IMR-90 (cell line): ENCODE data around the gene SH3RF2. TPM values are rescaled to one million over a fixed set of nuclear protein-coding genes. Genes with fewer than 3 reads are reported as not detected.

Experiments
- ATAC-seq: fragments of 200-7000 bp; cut with Tn5 transposase; 2 replicates; pipeline ENCODE4 v1.9.1; 2020; ENCODE audit warnings: low read depth, mild to moderate bottlenecking, moderate library complexity
- BruUV-seq: library from RNA; stranded (reverse); fragments of 400-500 nt; replicated peaks from 2 replicates; lab custom pipeline; 2021; lab: Mats Ljungman, UMichigan
- CTCF ChIA-PET: fragments of 300-600 bp; formaldehyde crosslinking; extraction: SDS; loops from one replicate; lab custom pipeline; 2021; ENCODE audit warnings: antibody characterized with exemption; lab: Yijun Ruan, JAX
- POLR2A ChIA-PET: fragments of 300-600 bp; sonication (Branson Sonifier 250); formaldehyde crosslinking; loops from one replicate; lab custom pipeline; 2022; ENCODE audit warnings: antibody characterized with exemption; ENCODE audit not compliant: unreplicated experiment; lab: Charles Lee
- DNase-seq: peaks from one replicate; pipeline ENCODE4 v3.0.0; 2013
- H2AFZ ChIP-seq: replicated peaks from 2 replicates; pipeline ENCODE3; 2013; ENCODE audit warnings: low read length, mild to moderate bottlenecking; ENCODE audit not compliant: poor library complexity
- H2AK5ac ChIP-seq: 2 replicates; pipeline ENCODE4 v1.6.1; 2013; ENCODE audit warnings: low read depth, low read length, inconsistent platforms
- H2AK9ac ChIP-seq: replicated peaks from 2 replicates; pipeline ENCODE3; 2013; ENCODE audit warnings: mild to moderate bottlenecking, low read depth, low read length, moderate library complexity; ENCODE audit not compliant: poor library complexity
- H2BK120ac ChIP-seq: 2 replicates; pipeline ENCODE4 v1.6.1; 2013; ENCODE audit warnings: low read depth, low read length, inconsistent platforms
- H2BK15ac ChIP-seq: 3 replicates; pipeline ENCODE4 v1.6.1; 2013; ENCODE audit warnings: low read depth, low read length, inconsistent platforms
- H2BK20ac ChIP-seq: 2 replicates; pipeline ENCODE4 v1.6.1; 2013; ENCODE audit warnings: low read depth, mild to moderate bottlenecking, inconsistent platforms, low read length, moderate library complexity
- H2BK5ac ChIP-seq: 2 replicates; pipeline ENCODE4 v1.6.1; 2013; ENCODE audit warnings: mild to moderate bottlenecking, low read depth, low read length, inconsistent platforms; ENCODE audit not compliant: poor library complexity, severe bottlenecking
- H3K14ac ChIP-seq: replicated peaks from 2 replicates; pipeline ENCODE4 v1.6.1; 2013; ENCODE audit warnings: low read depth, low read length, inconsistent platforms
- H3K18ac ChIP-seq: 2 replicates; pipeline ENCODE4 v1.6.1; 2013; ENCODE audit warnings: low read depth, low read length, control low read depth
- H3K23ac ChIP-seq: 2 replicates; pipeline ENCODE4 v1.6.1; 2013; ENCODE audit warnings: low read depth, low read length, inconsistent platforms
- H3K27ac ChIP-seq: 2 replicates; pipeline ENCODE4 v1.5.1; 2013; ENCODE audit warnings: mild to moderate bottlenecking, control low read depth, low read length; ENCODE audit not compliant: insufficient read depth
- H3K27me3 ChIP-seq: 2 replicates; pipeline ENCODE4 v1.6.1; 2013; ENCODE audit warnings: low read length; ENCODE audit not compliant: control insufficient read depth, insufficient read depth
- H3K36me3 ChIP-seq: 2 replicates; pipeline ENCODE4 v1.6.1; 2013; ENCODE audit warnings: low read length, mixed read lengths; ENCODE audit not compliant: control insufficient read depth, insufficient read depth
- H3K4ac ChIP-seq: 2 replicates; pipeline ENCODE4 v1.6.1; 2013; ENCODE audit warnings: low read depth, low read length, inconsistent platforms
- H3K4me1 ChIP-seq: 2 replicates; pipeline ENCODE4 v1.6.1; 2013; ENCODE audit warnings: low read length, mixed read lengths; ENCODE audit not compliant: control insufficient read depth, insufficient read depth
- H3K4me2 ChIP-seq: 2 replicates; pipeline ENCODE4 v1.6.1; 2013; ENCODE audit warnings: low read depth, mild to moderate bottlenecking, control low read depth, low read length, moderate library complexity
- H3K4me3 ChIP-seq: 2 replicates; pipeline ENCODE4 v1.5.1; 2013; ENCODE audit warnings: low read depth, mild to moderate bottlenecking, control low read depth, low read length, moderate library complexity; ENCODE audit not compliant: insufficient read depth
- H3K56ac ChIP-seq: 2 replicates; pipeline ENCODE4 v1.6.1; 2013; ENCODE audit warnings: low read length, inconsistent platforms; ENCODE audit not compliant: insufficient read depth; ENCODE audit errors: extremely low read depth
- H3K79me1 ChIP-seq, 2 experiments: 2 replicates each; pipeline ENCODE4 v1.6.1; 2013; ENCODE audit warnings: low read length in 2 of 2, inconsistent platforms in 1 of 2, low read depth in 1 of 2
- H3K9ac ChIP-seq: 2 replicates; pipeline ENCODE4 v1.6.1; 2013; ENCODE audit warnings: low read depth, low read length, control low read depth
- H3K9me1 ChIP-seq: 2 replicates; pipeline ENCODE4 v1.6.1; 2013; ENCODE audit warnings: low read length, inconsistent platforms; ENCODE audit not compliant: insufficient read depth
- H3K9me3 ChIP-seq: 2 replicates; pipeline ENCODE4 v1.6.1; 2013; ENCODE audit warnings: low read length; ENCODE audit not compliant: control insufficient read depth, insufficient read depth
- H4K20me1 ChIP-seq: 2 replicates; pipeline ENCODE4 v1.6.1; 2013; ENCODE audit warnings: low read length, inconsistent platforms; ENCODE audit not compliant: insufficient read depth
- H4K5ac ChIP-seq: 2 replicates; pipeline ENCODE4 v1.6.1; 2013; ENCODE audit warnings: mild to moderate bottlenecking, low read depth, low read length, control low read depth
- H4K8ac ChIP-seq, 2 experiments: 2 replicates each; pipeline ENCODE4 v1.6.1; 2013; ENCODE audit warnings: low read depth in 2 of 2, low read length in 2 of 2, control low read depth in 1 of 2, inconsistent platforms in 1 of 2
- H4K91ac ChIP-seq: 2 replicates; pipeline ENCODE4 v1.6.1; 2013; ENCODE audit warnings: low read depth, low read length, inconsistent platforms; ENCODE audit not compliant: insufficient read depth
- BHLHE40 ChIP-seq: fragments of 150-350 bp; IDR thresholded peaks from 2 replicates; pipeline ENCODE4 v1.6.1; 2016; ENCODE audit warnings: mild to moderate bottlenecking, low read depth, low read length
- CEBPB ChIP-seq: IDR thresholded peaks from 2 replicates; pipeline ENCODE4 v1.6.1; 2012; ENCODE audit warnings: low read depth, low read length, improper control_type of control experiment
- CHD1 ChIP-seq: IDR thresholded peaks from 2 replicates; pipeline ENCODE4 v1.6.1; 2012; ENCODE audit warnings: low read depth, low read length, improper control_type of control experiment
- CTCF ChIP-seq: conservative IDR thresholded peaks from 2 replicates; pipeline ENCODE4 v1.5.1; 2012; ENCODE audit warnings: mild to moderate bottlenecking, low read depth, low read length, improper control_type of control experiment
- FOS ChIP-seq: fragments of 150-350 bp; IDR thresholded peaks from 2 replicates; pipeline ENCODE4 v1.6.1; 2016; ENCODE audit warnings: low read depth, low read length
- MAFK ChIP-seq: IDR thresholded peaks from 2 replicates; pipeline ENCODE4 v1.6.1; 2012; ENCODE audit warnings: low read depth, low read length, improper control_type of control experiment
- MAZ ChIP-seq: IDR thresholded peaks from 2 replicates; pipeline ENCODE4 v1.6.1; 2012; ENCODE audit warnings: low read depth, mild to moderate bottlenecking, low read length, improper control_type of control experiment, moderate library complexity, borderline replicate concordance
- MXI1 ChIP-seq: IDR thresholded peaks from 2 replicates; pipeline ENCODE4 v1.6.1; 2012; ENCODE audit warnings: low read depth, mild to moderate bottlenecking, low read length, moderate library complexity, borderline replicate concordance
- RAD21 ChIP-seq: IDR thresholded peaks from 2 replicates; pipeline ENCODE4 v1.6.1; 2012; ENCODE audit warnings: low read length, improper control_type of control experiment
- SMC3 ChIP-seq: fragments of 150-350 bp; IDR thresholded peaks from 2 replicates; pipeline ENCODE4 v1.6.1; 2016; ENCODE audit warnings: low read depth, mild to moderate bottlenecking, antibody characterized with exemption, low read length, moderate library complexity
- USF2 ChIP-seq: fragments of 150-350 bp; IDR thresholded peaks from 2 replicates; pipeline ENCODE4 v1.6.1; 2017; ENCODE audit warnings: mild to moderate bottlenecking, antibody characterized with exemption, low read length, low read depth
- whole genome bisulfite sequencing, 2 experiments: methylation state at CpG; one replicate each; pipeline versions ENCODE4 v1.1.5 to v1.1.7; 2013; ENCODE audit warnings: missing lambda C conversion rate in 2 of 2; ENCODE audit not compliant: insufficient read length in 1 of 2; ENCODE audit errors: extremely low coverage in 2 of 2; 5-methylcytosine and 5-hydroxymethylcytosine counted together
- dilution Hi-C: fragments of 300-500 bp; cut with HindIII; formaldehyde crosslinking; loops from one replicate; pipeline ENCODE4 v1.14.3; 2018; ENCODE audit warnings: low sequenced_read_pairs; ENCODE audit not compliant: unreplicated experiment
- in situ Hi-C: fragments of 300-500 bp; cut with MboI; formaldehyde crosslinking; loops from 3 replicates; pipeline ENCODE4 v1.14.3; 2019; ENCODE audit warnings: low sequenced_read_pairs, inconsistent platforms, mixed read lengths
- intact Hi-C: fragments of 100-400 bp; cut with micrococcal nuclease; formaldehyde crosslinking; loops from 2 replicates; pipeline ENCODE4 v1.10.0; 2022
- polyA plus RNA-seq, 3 experiments: library from polyadenylated mRNA; depleted of rRNA; stranded (reverse); fragments of >200 nt; gene quantifications; 2 replicates each; pipeline ENCODE4 v1.2.3, GENCODE V29; 2012; ENCODE audit warnings: low replicate concordance in 1 of 3
- total RNA-seq: library from RNA; depleted of rRNA; stranded (reverse); fragments of >200 nt; gene quantifications from 2 replicates; pipeline ENCODE4 v1.2.3, GENCODE V29; 2012
- TF ChIP-seq, protein P1 (sequence below): fragments of 150-350 bp; IDR thresholded peaks from 2 replicates; pipeline ENCODE4 v1.6.1; 2016; ENCODE audit warnings: low read depth, mild to moderate bottlenecking, low read length, moderate library complexity, borderline replicate concordance

SH3RF2 gene
- total and polyA plus RNA-seq, 2 of the 4 experiments (the other 2 are of a cell fraction) = 1.3 to 1.7 TPM

DNA sequence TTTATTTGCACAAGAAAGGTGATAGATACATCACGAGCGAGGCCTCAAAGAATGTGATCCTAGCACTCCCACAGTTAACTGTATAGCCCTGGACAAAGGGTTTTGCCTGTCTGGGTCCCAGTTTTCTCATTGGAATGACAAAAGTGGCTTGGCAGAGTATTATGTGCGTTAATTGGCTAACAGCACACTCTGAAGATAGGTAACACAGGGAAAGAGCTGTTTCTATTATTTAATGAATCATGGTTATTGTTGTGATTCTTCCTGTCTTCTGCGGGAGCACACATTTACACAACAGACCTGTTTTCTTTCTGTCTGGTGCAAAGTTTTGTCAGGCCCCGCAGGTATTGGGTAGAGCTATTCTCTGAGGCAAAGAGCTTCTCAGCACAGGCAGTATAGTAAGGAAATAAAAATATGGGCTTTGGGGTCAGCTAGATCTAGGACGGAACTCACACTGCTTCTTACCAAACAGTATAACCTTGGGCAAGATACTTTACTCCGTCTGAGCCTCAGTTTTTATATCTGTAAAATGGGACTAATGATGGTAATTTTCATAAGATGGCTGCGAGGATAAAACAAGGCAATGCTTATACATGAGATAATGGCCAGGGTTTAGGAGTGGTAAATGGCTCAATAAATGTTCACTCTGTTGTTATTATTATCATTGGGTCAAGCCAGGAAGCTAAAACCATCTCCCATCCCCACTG is 90.1 kb downstream of the SH3RF2 start:
- Histone ChIP-seq H2BK20ac (no peak overlapping the region), H2AFZ (no peak overlapping the region), H4K91ac (no peak overlapping the region), H2BK15ac (no peak overlapping the region), H3K4me3 (no peak overlapping the region), H3K4me1 (peaks cover 1% of the 10 kb centered on the region; the same call in 1 of the 2 replicates), H3K56ac (no peak overlapping the region), H3K4ac (no peak overlapping the region), H2AK5ac (no peak overlapping the region), H2AK9ac (no peak overlapping the region), H4K8ac (no peak overlapping the region), H3K27ac (no peak overlapping the region), H2BK120ac (no peak overlapping the region), H4K20me1 (no peaks in the 10 kb centered on the region), H3K23ac (no peak overlapping the region), H3K4me2 (no peak overlapping the region), H3K18ac (no peak overlapping the region), H3K36me3 (no peaks in the 10 kb centered on the region), H3K27me3 (no peaks in the 10 kb centered on the region; the same call in 1 of the 2 replicates), H3K79me1 (no peaks in the 10 kb centered on the region), H3K9me3 (no peaks in the 10 kb centered on the region), H3K9ac (no peak overlapping the region), H2BK5ac (no peak overlapping the region), H3K14ac (no peak overlapping the region), H4K5ac (no peak overlapping the region), H3K9me1 (no peaks in the 10 kb centered on the region)
- POLR2A ChIA-PET = no interaction called here
- ATAC-seq = no peak
- WGBS, 2 experiments = 100% methylated on average over 1 of the region's 8 CpGs; no CpG with 5 or more reads in 1 of the 2 experiments
- BruUV-seq = no TSS peak
- in situ Hi-C loops (no loop called here), intact Hi-C loops (no loop called here), dilution Hi-C loops (no loop called here)
- CTCF ChIA-PET = no interaction called here
- DNase-seq = no peak
- TF ChIP-seq, protein P1, sequence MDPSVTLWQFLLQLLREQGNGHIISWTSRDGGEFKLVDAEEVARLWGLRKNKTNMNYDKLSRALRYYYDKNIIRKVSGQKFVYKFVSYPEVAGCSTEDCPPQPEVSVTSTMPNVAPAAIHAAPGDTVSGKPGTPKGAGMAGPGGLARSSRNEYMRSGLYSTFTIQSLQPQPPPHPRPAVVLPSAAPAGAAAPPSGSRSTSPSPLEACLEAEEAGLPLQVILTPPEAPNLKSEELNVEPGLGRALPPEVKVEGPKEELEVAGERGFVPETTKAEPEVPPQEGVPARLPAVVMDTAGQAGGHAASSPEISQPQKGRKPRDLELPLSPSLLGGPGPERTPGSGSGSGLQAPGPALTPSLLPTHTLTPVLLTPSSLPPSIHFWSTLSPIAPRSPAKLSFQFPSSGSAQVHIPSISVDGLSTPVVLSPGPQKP = no peak
- TF ChIP-seq CEBPB = no peak
- TF ChIP-seq MXI1 = no peak
- no peak for TF ChIP-seq MAZ
- no peak for TF ChIP-seq FOS
- TF ChIP-seq CTCF = no peak
- TF ChIP-seq SMC3 = no peak
- no peak for TF ChIP-seq RAD21
- TF ChIP-seq CHD1 = no peak
- no peak for TF ChIP-seq MAFK
- TF ChIP-seq BHLHE40 = no peak
- no peak for TF ChIP-seq USF2
